Liver (tissue), 3 donors: ENCODE measurements around the gene RAB43.

ENCODE experiments used
- CTCF ChIP-seq: fragments of 150-350 bp; IDR thresholded peaks from 2 replicates; pipeline ENCODE4 v1.5.1; 2017; ENCODE audit warnings: improper control_type of control experiment, low read depth, low read length; ENCODE audit not compliant: missing input control
- EGR1 ChIP-seq, 2 donors: IDR thresholded peaks; 2 replicates each; pipeline ENCODE4 v1.6.1; 2016 to 2018; ENCODE audit warnings: antibody characterized with exemption in 2 of 2, low read depth in 2 of 2
- MAX ChIP-seq: IDR thresholded peaks from 2 replicates; pipeline ENCODE4 v1.6.1; 2016; ENCODE audit warnings: antibody characterized with exemption
- NR2F2 ChIP-seq: IDR thresholded peaks from 2 replicates; pipeline ENCODE4 v1.6.1; 2016; ENCODE audit warnings: antibody characterized with exemption
- RAD21 ChIP-seq, 2 donors: IDR thresholded peaks; 2 replicates each; pipeline ENCODE4 v1.6.1; 2016; ENCODE audit warnings: antibody characterized with exemption in 2 of 2, mild to moderate bottlenecking in 2 of 2
- REST ChIP-seq: IDR thresholded peaks from 2 replicates; pipeline ENCODE4 v1.6.1; 2016; ENCODE audit warnings: antibody characterized with exemption, mild to moderate bottlenecking
- RXRA ChIP-seq, 2 donors: IDR thresholded peaks; 2 replicates each; pipeline ENCODE4 v1.6.1; 2017 to 2018; ENCODE audit warnings: antibody characterized with exemption in 2 of 2, mild to moderate bottlenecking in 1 of 2
- SP1 ChIP-seq: IDR thresholded peaks from 2 replicates; pipeline ENCODE4 v1.6.1; 2018; ENCODE audit warnings: antibody characterized with exemption, mild to moderate bottlenecking
- TAF1 ChIP-seq: conservative IDR thresholded peaks from 2 replicates; pipeline ENCODE4 v1.6.1; 2016; ENCODE audit warnings: antibody characterized with exemption, mild to moderate bottlenecking
- YY1 ChIP-seq: IDR thresholded peaks from 2 replicates; pipeline ENCODE4 v1.6.1; 2016; ENCODE audit warnings: antibody characterized with exemption, mild to moderate bottlenecking
- TF ChIP-seq, protein P1 (sequence below): IDR thresholded peaks from 2 replicates; pipeline ENCODE4 v1.6.1; 2016; ENCODE audit warnings: antibody characterized with exemption
- TF ChIP-seq, protein P2 (sequence below): IDR thresholded peaks from 2 replicates; pipeline ENCODE4 v1.6.1; 2016; ENCODE audit warnings: antibody characterized with exemption
- donor health status: healthy.
- donor health status: healthy.

DNA sequence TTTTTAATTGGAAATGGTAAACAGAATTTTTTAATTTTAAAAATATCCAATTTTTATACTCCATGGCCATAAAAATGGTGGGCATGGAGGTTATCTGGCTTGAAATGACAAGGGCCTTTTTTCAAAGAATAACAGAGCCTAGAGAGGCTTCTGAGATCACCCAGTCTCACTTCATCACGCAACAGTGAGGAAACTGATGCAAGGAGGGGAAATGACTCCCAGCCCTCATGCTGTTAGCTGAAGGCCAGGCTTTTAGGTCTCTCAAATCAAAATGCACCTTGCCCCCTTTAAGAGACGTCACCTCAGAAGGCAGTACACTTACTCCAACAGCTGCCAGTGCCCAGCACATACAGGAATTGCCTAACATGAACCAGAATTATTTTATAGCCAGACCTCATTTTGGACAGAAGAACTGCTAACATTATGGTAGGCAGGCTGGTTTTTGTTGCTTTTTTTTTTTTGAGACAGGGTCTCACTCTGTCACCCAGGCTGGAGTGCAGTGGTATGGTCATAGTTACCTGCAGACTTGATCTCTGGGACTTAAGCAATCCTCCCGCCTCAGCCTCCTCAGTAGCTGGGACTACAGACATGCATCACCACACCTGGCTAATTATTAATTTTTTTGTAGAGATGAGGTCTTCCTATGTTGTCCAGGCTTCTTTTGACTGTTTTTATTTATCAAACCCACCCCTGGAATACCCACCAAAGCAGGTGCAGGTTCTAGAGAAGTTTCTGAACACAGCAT is 9.1 kb downstream of the RAB43 start:
- TF ChIP-seq TAF1 (no peak), NR2F2 (no peak), RAD21 (IDR thresholded peaks at IDR 0.05) (no peak), REST (no peak), CTCF (no peak), YY1 (no peak), EGR1 (IDR thresholded peaks at IDR 0.05; ENCODE audit: low read depth in 2 of 2) (no peak), RXRA (IDR thresholded peaks at IDR 0.05) (peak in 1 of 2 donors; percentile 9), MAX (no peak), SP1 (no peak)
- TF ChIP-seq, protein P1, sequence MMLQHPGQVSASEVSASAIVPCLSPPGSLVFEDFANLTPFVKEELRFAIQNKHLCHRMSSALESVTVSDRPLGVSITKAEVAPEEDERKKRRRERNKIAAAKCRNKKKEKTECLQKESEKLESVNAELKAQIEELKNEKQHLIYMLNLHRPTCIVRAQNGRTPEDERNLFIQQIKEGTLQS: no peak
- TF ChIP-seq, protein P2, sequence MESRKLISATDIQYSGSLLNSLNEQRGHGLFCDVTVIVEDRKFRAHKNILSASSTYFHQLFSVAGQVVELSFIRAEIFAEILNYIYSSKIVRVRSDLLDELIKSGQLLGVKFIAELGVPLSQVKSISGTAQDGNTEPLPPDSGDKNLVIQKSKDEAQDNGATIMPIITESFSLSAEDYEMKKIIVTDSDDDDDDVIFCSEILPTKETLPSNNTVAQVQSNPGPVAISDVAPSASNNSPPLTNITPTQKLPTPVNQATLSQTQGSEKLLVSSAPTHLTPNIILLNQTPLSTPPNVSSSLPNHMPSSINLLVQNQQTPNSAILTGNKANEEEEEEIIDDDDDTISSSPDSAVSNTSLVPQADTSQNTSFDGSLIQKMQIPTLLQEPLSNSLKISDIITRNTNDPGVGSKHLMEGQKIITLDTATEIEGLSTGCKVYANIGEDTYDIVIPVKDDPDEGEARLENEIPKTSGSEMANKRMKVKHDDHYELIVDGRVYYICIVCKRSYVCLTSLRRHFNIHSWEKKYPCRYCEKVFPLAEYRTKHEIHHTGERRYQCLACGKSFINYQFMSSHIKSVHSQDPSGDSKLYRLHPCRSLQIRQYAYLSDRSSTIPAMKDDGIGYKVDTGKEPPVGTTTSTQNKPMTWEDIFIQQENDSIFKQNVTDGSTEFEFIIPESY: no peak
